GM12878 (cell line): ENCODE measurements around the gene OSGIN1. TPM values are rescaled to one million over a fixed set of nuclear protein-coding genes. Genes with fewer than 3 reads are reported as not detected.

Experiments
- ATAC-seq: fragments of 200-7000 bp; cut with Tn5 transposase; 3 replicates; pipeline ENCODE4 v1.9.1; 2020; ENCODE audit warnings: mild to moderate bottlenecking, moderate library complexity
- BruUV-seq: library from RNA; stranded (reverse); fragments of 400-500 nt; replicated peaks from 2 replicates; lab custom pipeline; 2021; lab: Mats Ljungman, UMichigan
- CTCF ChIA-PET: fragments of 300-600 bp; sonication (Branson Sonifier 250); formaldehyde crosslinking; extraction: SDS; loops from one replicate; lab custom pipeline; 2021; ENCODE audit warnings: inconsistent platforms; lab: Yijun Ruan, JAX
- POLR2A ChIA-PET: fragments of 350-600 bp; formaldehyde crosslinking; extraction: SDS; loops from one replicate; lab custom pipeline; 2021; ENCODE audit warnings: inconsistent platforms; lab: Charles Lee
- RAD21 ChIA-PET: fragments of 300-600 bp; sonication (Branson Sonifier 250); formaldehyde crosslinking; loops from one replicate; lab custom pipeline; 2023; ENCODE audit warnings: antibody characterized with exemption; ENCODE audit not compliant: unreplicated experiment; lab: Charles Lee
- SMC1A ChIA-PET: fragments of 300-600 bp; sonication (Branson Sonifier 250); formaldehyde crosslinking; loops from one replicate; lab custom pipeline; 2023; ENCODE audit not compliant: unreplicated experiment, uncharacterized antibody; lab: Charles Lee
- DNase-seq: peaks from one replicate; pipeline ENCODE4 v3.0.0-alpha.2; 2011; ENCODE audit warnings: low read depth, low spot score
- FAIRE-seq: peaks from 3 replicates; lab custom pipeline; 2011; peaks lifted over from hg19 to GRCh38; lab: Jason Lieb, UNC
- H2AFZ ChIP-seq: 2 replicates; pipeline ENCODE4 v1.6.0; 2011; ENCODE audit warnings: low read depth, low read length, control low read depth; ENCODE audit not compliant: control insufficient read depth
- H3K27ac ChIP-seq: 2 replicates; pipeline ENCODE4 v1.5.1; 2011; ENCODE audit warnings: control low read depth; ENCODE audit not compliant: control insufficient read depth, insufficient read depth
- H3K27me3 ChIP-seq, 2 experiments: replicated peaks in 1 of 2; 2 replicates each; pipeline versions ENCODE4 v1.6.0 to v1.6.1; 2011; ENCODE audit warnings: low read length in 1 of 2; ENCODE audit not compliant: control insufficient read depth in 2 of 2, insufficient read depth in 2 of 2
- H3K36me3 ChIP-seq, 2 experiments: 2 replicates each; pipeline ENCODE4 v1.5.1; 2011; ENCODE audit warnings: low read length in 1 of 2; ENCODE audit not compliant: control insufficient read depth in 2 of 2, insufficient read depth in 2 of 2
- H3K4me1 ChIP-seq: 2 replicates; pipeline ENCODE4 v1.6.1; 2011; ENCODE audit warnings: mild to moderate bottlenecking, low read length, moderate library complexity, mixed read lengths; ENCODE audit not compliant: control insufficient read depth, insufficient read depth
- H3K4me2 ChIP-seq: 2 replicates; pipeline ENCODE4 v1.6.0; 2011; ENCODE audit warnings: control low read depth; ENCODE audit not compliant: control insufficient read depth, insufficient read depth
- H3K4me3 ChIP-seq: fragments of 200-600 bp; sonication (generic); 2 replicates; pipeline ENCODE4 v1.5.1; 2016
- H3K79me2 ChIP-seq: 2 replicates; pipeline ENCODE4 v1.6.0; 2011; ENCODE audit warnings: low read length; ENCODE audit not compliant: control insufficient read depth, insufficient read depth
- H3K9ac ChIP-seq: 2 replicates; pipeline ENCODE4 v1.8.0; 2011; ENCODE audit warnings: low read length, control low read depth, mixed read lengths; ENCODE audit not compliant: control insufficient read depth, insufficient read depth
- H3K9me3 ChIP-seq: replicated peaks from 3 replicates; pipeline ENCODE4 v1.5.1; 2011; ENCODE audit warnings: mild to moderate bottlenecking, low read length; ENCODE audit not compliant: control insufficient read depth, insufficient read depth
- H4K20me1 ChIP-seq: 2 replicates; pipeline ENCODE4 v1.6.0; 2011; ENCODE audit not compliant: control insufficient read depth, insufficient read depth
- ASH2L ChIP-seq: fragments of 300-600, 200-600 bp; sonication (generic); IDR thresholded peaks from 2 replicates; pipeline ENCODE4 v1.6.1; 2017; ENCODE audit warnings: low read depth, mild to moderate bottlenecking, borderline replicate concordance
- BRCA1 ChIP-seq: IDR thresholded peaks from 2 replicates; pipeline ENCODE4 v1.6.1; 2011; ENCODE audit warnings: low read depth, low read length, improper control_type of control experiment
- EED ChIP-seq: sonication (generic); IDR thresholded peaks from 2 replicates; pipeline ENCODE4 v1.6.1; 2016; ENCODE audit warnings: antibody characterized with exemption, low read depth
- ESRRA ChIP-seq: IDR thresholded peaks from 2 replicates; pipeline ENCODE4 v1.6.1; 2012; ENCODE audit warnings: mild to moderate bottlenecking, low read length, improper control_type of control experiment
- HCFC1 ChIP-seq: fragments of 150-350 bp; IDR thresholded peaks from 2 replicates; pipeline ENCODE4 v1.6.1; 2014; ENCODE audit warnings: low read length
- HDAC2 ChIP-seq: fragments of 200-600 bp; sonication (generic); IDR thresholded peaks from 2 replicates; pipeline ENCODE4 v1.6.1; 2017
- KAT2A ChIP-seq: conservative IDR thresholded peaks from 2 replicates; pipeline ENCODE4 v1.6.1; 2011; ENCODE audit warnings: low read depth, low read length; ENCODE audit not compliant: control insufficient read depth
- MYB ChIP-seq: fragments of 150-350 bp; IDR thresholded peaks from 2 replicates; pipeline ENCODE4 v1.6.1; 2014; ENCODE audit warnings: mild to moderate bottlenecking, low read depth, low read length, borderline replicate concordance
- RBBP5 ChIP-seq: fragments of 200-600 bp; sonication (generic); conservative IDR thresholded peaks from 2 replicates; pipeline ENCODE4 v1.6.1; 2016
- SP1 ChIP-seq: IDR thresholded peaks from one replicate; pipeline ENCODE4 v1.6.1; 2011; ENCODE audit warnings: low read depth, low read length
- WGBS: methylation state at CpG from one replicate; pipeline ENCODE4 v1.1.6; 2016; ENCODE audit warnings: low lambda C conversion rate; ENCODE audit not compliant: insufficient replicate concordance, insufficient coverage; ENCODE audit errors: missing lambda C conversion rate; 5-methylcytosine and 5-hydroxymethylcytosine counted together
- in situ Hi-C: fragments of 300-500 bp; cut with MboI; formaldehyde crosslinking; loops from 9 replicates; pipeline ENCODE4 v1.14.3; 2018; ENCODE audit warnings: mixed read lengths
- intact Hi-C: fragments of 100-400 bp; cut with micrococcal nuclease; formaldehyde crosslinking; loops from one replicate; pipeline ENCODE4 v1.14.2; 2022; ENCODE audit not compliant: unreplicated experiment
- polyA plus RNA-seq, 11 experiments: library from polyadenylated mRNA; depleted of rRNA in 4 of 11; unstranded in 6 of 11; stranded (reverse) in 5 of 11; fragments of >200 nt; fragmentation: Nextera tagmentation in 4 of 11; fragmentation: Illumina TruSeq in 1 of 11; extraction: Ambion mirVana in 4 of 11; extraction: Trizol in 1 of 11; gene quantifications; 1 replicate in 1 of 11; 2 replicates in 10 of 11; pipeline versions ENCODE4 v1.2.1 to v1.2.3, GENCODE V29; 2011 to 2016; ENCODE audit warnings: inconsistent platforms in 2 of 11, missing spikeins in 2 of 11, low read depth in 1 of 11
- total RNA-seq, 4 experiments: library from RNA; depleted of rRNA in 3 of 4; stranded (reverse); fragments of >200 nt in 3 of 4; fragmentation: Illumina TruSeq in 1 of 4; extraction: Trizol in 1 of 4; gene quantifications; 2 replicates each; pipeline versions ENCODE4 v1.2.1 to v1.2.3, GENCODE V29; 2013 to 2021
- TF ChIP-seq, protein P1 (sequence below), 3 experiments: IDR thresholded peaks in 2 of 3; conservative IDR thresholded peaks in 1 of 3; 2 replicates each; pipeline ENCODE4 v1.5.1; 2011; ENCODE audit warnings: low read depth in 3 of 3, low read length in 3 of 3, mild to moderate bottlenecking in 3 of 3, control low read depth in 2 of 3, moderate library complexity in 2 of 3, inconsistent platforms in 1 of 3, mixed read lengths in 1 of 3; ENCODE audit not compliant: control insufficient read depth in 2 of 3, insufficient read depth in 1 of 3; ENCODE audit errors: extremely low read depth in 1 of 3
- TF ChIP-seq, protein P2 (sequence below): fragments of 450-650 bp; IDR thresholded peaks from 2 replicates; pipeline ENCODE4 v1.6.1; 2018; ENCODE audit warnings: borderline replicate concordance, mild to moderate bottlenecking; ENCODE audit not compliant: partially characterized antibody

The OSGIN1 gene
- total and polyA plus RNA-seq, 10 of the 15 experiments (the other 5 are each of a cell fraction or from before 2014, with no cell fraction given), result 0.06 to 0.18 (median 0.13) TPM; not detected in 5

DNA sequence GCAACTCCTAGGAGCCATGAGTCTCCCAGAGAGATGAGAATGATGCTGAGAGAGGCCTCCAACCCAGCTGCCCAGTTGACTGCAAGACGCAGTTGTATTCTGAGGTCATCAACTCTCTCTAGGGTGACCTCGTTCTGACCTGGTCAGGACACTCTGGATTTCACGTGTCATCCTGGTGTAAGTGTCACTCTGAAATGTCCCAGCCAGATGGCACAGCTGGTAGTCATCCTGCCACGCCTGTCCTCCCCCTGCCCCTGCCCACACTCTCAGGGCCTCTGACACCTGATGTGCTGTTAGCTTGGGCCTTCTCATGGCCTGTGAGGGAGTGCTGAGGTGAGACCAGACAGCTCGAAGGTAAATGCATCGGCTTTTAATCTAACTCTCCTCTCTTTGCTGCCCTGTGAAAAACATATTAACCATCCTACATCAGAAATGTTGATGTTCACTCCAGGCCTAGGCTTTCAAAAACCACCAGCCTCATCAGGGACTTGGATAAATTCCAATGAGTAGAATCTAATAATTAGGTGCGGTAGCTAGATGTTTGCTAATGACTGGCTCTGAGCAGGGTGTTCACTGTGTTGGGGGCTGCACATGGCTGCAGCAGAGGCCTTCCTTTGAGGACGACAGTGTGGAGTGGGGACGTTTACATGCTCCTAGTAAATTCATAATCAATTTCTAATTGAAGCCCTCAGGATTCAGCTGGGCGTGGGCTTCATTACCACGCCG, 40.4 kb upstream of the OSGIN1 start:
- no peak overlapping the region for H3K4me2 ChIP-seq
- no peak for TF ChIP-seq KAT2A
- TF ChIP-seq HDAC2, result no peak
- TF ChIP-seq BRCA1, result no peak
- TF ChIP-seq, protein P1, sequence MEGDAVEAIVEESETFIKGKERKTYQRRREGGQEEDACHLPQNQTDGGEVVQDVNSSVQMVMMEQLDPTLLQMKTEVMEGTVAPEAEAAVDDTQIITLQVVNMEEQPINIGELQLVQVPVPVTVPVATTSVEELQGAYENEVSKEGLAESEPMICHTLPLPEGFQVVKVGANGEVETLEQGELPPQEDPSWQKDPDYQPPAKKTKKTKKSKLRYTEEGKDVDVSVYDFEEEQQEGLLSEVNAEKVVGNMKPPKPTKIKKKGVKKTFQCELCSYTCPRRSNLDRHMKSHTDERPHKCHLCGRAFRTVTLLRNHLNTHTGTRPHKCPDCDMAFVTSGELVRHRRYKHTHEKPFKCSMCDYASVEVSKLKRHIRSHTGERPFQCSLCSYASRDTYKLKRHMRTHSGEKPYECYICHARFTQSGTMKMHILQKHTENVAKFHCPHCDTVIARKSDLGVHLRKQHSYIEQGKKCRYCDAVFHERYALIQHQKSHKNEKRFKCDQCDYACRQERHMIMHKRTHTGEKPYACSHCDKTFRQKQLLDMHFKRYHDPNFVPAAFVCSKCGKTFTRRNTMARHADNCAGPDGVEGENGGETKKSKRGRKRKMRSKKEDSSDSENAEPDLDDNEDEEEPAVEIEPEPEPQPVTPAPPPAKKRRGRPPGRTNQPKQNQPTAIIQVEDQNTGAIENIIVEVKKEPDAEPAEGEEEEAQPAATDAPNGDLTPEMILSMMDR (IDR thresholded peaks at IDR 0.05 in 2 of 3, conservative IDR thresholded peaks at IDR 0.05 in 1 of 3; ENCODE audit: control insufficient read depth in 2 of 3, extremely low read depth in 1 of 3, insufficient read depth in 1 of 3, low read depth in 3 of 3, low read length in 3 of 3), result no peak
- no peak for TF ChIP-seq ASH2L
- no peak for TF ChIP-seq MYB
- no peak for TF ChIP-seq RBBP5
- TF ChIP-seq, protein P2, sequence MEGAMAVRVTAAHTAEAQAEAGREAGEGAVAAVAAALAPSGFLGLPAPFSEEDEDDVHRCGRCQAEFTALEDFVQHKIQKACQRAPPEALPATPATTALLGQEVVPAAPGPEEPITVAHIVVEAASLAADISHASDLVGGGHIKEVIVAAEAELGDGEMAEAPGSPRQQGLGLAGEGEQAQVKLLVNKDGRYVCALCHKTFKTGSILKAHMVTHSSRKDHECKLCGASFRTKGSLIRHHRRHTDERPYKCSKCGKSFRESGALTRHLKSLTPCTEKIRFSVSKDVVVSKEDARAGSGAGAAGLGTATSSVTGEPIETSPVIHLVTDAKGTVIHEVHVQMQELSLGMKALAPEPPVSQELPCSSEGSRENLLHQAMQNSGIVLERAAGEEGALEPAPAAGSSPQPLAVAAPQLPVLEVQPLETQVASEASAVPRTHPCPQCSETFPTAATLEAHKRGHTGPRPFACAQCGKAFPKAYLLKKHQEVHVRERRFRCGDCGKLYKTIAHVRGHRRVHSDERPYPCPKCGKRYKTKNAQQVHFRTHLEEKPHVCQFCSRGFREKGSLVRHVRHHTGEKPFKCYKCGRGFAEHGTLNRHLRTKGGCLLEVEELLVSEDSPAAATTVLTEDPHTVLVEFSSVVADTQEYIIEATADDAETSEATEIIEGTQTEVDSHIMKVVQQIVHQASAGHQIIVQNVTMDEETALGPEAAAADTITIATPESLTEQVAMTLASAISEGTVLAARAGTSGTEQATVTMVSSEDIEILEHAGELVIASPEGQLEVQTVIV, result no peak
- TF ChIP-seq SP1, result no peak
- TF ChIP-seq ESRRA, result no peak
- TF ChIP-seq HCFC1, result no peak
- TF ChIP-seq EED, result no peak
- in situ Hi-C loops, result loop anchor here (5.0 kb wide), 1 partner anchor 50 kb away; no protein-coding TSS in a partner anchor
- RAD21 ChIA-PET, result no interaction called here
- WGBS, result 77% methylated on average over 12 of the region's 12 CpGs
- no peak overlapping the region for H3K27ac ChIP-seq
- no peak overlapping the region for H2AFZ ChIP-seq
- no peak for ATAC-seq
- H3K9me3 ChIP-seq, result no peaks in the 10 kb centered on the region
- CTCF ChIA-PET, result interaction anchor here (0.6 to 1.6 kb wide), 3 partner anchors 9 to 43 kb away, joined by 3 read pairs; no protein-coding TSS in a partner anchor
- POLR2A ChIA-PET, result interaction anchor here (0.5 kb wide), 2 partner anchors 32 to 524 kb away, joined by 3 to 5 read pairs; no protein-coding TSS in a partner anchor
- no peak for DNase-seq
- SMC1A ChIA-PET, result interaction anchor here (1.1 kb wide), 1 partner anchor 15 kb away, joined by 5 read pairs; no protein-coding TSS in a partner anchor
- H3K79me2 ChIP-seq, result no peaks in the 10 kb centered on the region
- peaks cover 0 to 17% of the 10 kb centered on the region in 2 experiments; a peak in 2 of 4 replicates for H3K36me3 ChIP-seq
- FAIRE-seq, result no peak
- H4K20me1 ChIP-seq, result no peaks in the 10 kb centered on the region
- no peaks in the 10 kb centered on the region for H3K27me3 ChIP-seq
- BruUV-seq, result no TSS peak
- no peak overlapping the region for H3K4me3 ChIP-seq
- no peaks in the 10 kb centered on the region for H3K4me1 ChIP-seq
- H3K9ac ChIP-seq, result no peak overlapping the region
- intact Hi-C loops, result no loop called here
